ENCODE results near the gene LRRN2.

GRCh38 chr1:204579681-204580080, 105.9 kb downstream of the LRRN2 start:
- TF ChIP-seq POLR2A (IDR thresholded peaks at IDR 0.05) (no peak), CTCF (IDR thresholded peaks at IDR 0.05) (no peak)
